ENCODE data around the gene PROM1.

PROM1 gene

GRCh38 chr4:16023776-16024408 lies 59.9 kb downstream of the PROM1 start:
- no peak for DNase-seq

- DNase-seq: no peak
Measured at GRCh38 chr4:16021804-16022560, 61.8 kb downstream of the PROM1 start.

DNA sequence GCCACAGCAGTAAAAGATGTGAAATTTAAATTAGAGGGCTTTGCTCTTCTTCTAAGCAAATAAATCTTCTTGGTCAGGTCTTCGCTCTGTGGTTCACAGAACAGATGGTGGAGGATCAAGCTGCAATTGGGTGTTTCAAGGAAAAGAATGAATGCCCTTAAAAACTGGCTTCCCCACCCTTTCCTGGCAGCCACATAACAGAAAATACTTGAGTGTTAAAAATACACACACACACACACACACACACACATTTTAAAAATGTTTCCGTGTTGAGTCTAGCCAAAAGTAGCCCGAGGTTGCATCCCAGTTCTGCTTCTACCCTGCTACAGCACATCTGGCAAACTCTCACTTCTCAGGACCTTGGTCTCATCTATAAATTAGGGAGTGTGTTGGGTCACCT lies 64.2 kb downstream of the PROM1 start:
- DNase-seq: no peak

GRCh38 chr4:16018841-16019240 lies 65.0 kb downstream of the PROM1 start:
- no peak for DNase-seq

DNA sequence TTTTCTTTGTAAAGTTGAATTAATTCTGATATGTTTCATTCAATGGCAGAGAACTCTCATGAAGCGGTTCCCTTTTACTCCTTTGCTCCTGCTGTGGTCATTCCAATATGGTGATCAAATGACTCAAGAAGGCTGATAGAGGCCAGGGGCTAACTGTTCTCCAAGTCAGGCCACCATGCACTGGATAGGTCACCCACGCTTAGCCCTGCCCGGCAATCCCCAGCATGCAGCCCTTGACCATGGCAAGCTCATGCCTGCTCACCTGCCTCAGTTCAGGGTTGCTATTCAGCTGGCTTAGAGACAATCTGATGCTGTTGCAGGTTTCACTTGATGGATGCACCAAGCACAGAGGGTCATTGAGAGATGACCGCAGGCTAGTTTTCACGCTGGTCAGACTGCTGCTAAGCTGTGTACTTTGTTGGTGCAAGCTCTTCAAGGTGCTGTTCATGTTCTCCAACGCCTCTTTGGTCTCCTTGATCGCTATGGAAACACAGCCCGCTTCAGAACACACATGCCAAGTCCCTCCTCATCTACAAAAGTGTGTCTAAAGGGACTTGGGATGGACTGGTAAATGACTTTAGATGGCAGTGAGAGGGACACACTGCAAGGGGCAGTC lies 65.7 kb downstream of the PROM1 start:
- no peak for DNase-seq

GRCh38 chr4:16016536-16016935 lies 67.3 kb downstream of the PROM1 start:
- DNase-seq: no peak

DNA sequence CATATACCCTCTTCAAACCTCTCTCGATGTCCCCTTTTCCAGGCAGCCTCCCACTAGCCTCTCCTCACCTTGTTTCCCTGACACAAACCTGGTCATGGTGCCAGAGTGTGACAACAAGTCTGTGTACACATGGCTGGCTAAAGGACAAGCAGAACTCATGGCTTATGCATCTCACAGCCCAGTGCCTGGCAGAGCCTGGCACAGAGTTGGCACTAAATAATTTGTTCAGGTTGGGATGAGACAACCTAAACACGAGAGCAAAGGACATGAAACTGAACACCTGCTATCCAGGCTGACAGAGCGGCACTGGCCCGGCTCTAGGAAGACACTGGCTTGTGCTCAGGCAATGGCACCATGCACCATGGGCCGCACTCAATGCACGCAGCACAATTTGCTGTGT lies 72.7 kb downstream of the PROM1 start:
- DNase-seq: no peak

DNA sequence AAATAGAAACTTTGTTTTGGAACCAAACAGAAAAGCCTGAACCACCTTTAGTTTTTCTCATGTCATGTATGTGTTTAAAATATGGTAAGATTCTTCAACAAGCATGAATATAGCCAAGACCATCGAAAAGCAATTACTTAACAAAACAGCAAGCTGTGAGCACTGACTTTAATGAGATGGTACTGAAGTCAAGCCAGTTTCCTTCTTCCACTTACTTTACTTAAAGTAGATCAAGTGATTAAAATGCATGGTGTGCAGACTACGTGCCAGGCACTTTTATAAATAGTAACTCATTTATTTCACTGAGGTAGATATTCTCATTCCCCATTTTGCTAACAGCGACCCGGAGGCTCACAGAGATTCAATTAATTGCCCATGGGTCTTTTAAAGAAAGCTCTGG lies 74.7 kb downstream of the PROM1 start:
- DNase-seq: no peak

DNA sequence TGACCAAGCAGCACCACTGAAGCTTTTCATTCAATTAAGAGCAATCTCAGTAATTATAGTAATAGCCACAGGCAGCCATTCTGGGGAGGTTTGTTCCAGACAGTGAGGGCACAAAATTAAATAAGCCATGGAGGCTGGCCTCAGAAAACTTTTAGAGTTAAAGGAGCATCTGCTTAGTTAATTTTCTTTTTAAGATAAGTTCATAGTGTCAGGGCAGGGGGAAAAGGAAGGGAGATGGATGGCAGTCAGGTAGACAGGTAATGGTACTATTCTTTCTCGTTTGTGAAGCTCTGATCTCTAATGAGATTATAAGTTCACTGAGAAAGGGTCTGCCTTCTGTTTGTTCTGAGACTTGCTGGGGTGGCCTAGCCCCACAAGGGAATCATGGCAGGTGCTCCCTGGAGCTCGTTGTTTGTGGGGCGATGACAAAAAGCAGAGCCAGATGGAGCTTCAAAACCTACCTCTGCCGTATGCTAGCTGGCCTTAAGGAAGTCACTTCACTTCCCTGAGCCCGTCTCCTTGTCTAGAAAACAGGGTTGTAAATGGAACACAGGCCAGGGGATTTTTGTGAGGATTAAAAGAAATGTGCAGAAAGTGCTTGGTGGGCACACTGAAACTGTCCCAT lies 76.2 kb downstream of the PROM1 start:
- DNase-seq: no peak

DNA sequence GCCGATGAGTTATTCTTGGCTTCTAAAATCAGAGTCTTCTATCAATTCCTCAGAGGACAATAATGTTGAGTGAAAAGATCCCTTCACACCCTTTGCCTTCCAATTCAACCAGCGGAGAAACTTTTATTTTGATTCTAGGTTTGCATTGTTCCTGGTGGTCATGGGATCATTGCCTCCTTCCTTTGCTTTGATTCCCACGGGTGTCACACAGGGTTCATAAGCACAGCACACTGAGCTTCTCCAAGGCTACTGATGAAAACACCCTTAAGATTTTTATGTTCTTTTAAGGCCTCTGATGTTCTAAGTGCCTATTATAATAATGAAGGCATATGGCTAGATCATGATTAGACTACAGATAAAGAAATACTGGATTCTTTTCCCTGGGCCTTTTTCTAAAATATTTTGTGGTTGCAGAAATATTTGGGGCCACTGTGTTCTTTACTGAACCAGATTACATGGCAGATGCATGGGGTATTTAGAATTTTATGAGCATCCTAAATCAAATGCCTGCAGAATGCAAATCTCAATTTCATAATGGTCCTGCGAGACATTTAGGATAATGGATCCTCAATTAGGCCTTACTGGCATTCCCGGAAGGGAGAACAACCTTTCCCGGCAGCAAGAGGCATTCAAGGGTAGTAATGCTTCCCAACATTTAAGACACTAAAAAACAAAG lies 76.9 kb downstream of the PROM1 start:
- DNase-seq: no peak

DNA sequence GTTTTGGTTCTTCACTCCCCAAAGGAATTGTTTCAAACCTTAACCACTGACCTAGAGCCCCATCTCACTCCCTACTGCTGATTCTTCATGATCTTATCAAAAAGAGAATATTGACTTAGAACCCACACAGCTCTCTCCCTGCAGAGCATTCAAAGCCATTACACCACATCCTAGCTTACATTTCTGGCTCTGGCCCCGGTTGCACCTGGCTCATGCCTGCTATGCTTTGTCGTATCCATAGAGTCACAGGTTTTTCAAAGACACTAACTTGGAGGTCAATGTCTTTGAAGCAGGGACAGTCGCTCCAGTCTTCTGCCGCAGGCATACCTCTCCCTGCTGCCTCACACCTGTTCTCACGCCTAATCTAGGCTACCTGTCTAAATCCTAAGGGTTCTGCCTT lies 78.1 kb downstream of the PROM1 start:
- no peak for DNase-seq

- DNase-seq: no peak
Measured at GRCh38 chr4:16001484-16001858, 82.4 kb downstream of the PROM1 start.

DNA sequence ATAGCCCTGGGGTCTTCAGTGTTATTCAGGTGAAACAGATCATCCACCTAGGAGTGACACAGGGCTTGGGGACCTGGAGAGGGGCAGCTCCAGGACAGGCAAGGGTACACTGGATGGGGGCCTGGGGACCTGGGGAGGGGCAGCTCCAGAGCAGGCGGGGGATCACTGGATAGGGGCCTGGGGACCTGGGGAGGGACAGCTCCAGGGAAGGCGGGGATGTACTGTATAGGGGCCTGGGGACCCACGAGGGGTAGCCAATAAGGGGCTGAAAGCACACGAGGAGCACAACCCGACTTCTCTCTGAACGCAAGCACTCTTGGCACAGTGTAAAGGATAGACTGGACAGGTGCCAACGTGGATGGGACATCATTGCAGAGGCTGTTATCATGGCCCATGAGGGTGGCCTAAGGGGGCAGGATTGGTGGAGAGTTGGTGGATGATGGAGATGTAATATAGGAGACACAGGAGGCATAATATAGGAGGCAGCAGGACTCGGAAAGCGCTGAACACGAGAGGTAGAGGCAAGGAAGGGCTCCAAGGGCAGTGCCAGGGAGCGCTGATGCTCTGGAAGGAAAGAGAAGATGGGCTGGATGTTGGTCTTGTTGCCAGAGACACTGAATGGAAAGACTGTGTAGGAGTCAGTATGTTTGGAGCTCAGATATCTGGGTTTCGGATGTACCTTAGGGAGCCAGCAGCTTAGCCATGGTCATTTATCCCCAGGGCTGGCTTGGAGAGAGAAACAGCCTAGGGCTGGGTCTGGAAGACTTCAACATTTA lies 82.9 kb downstream of the PROM1 start:
- DNase-seq: no peak

DNA sequence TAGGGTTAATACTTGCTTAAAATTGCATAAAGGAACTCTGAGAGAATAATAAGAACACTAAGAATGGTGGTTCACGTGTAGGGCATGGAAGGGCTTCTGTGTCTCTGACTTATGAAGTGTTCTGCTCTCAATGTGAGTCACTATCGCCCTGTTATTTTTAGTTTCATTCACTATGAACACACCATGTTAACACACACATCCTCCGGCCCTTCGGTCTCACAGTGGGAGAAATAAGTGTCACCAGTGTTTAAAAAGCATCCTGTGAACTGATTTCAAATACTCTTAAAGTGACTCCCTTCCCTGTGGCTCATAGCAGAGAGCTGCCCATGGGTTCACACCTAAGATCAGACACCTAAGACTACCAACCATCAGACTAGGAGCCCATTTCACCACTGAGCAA lies 87.0 kb downstream of the PROM1 start:
- DNase-seq: no peak

DNA sequence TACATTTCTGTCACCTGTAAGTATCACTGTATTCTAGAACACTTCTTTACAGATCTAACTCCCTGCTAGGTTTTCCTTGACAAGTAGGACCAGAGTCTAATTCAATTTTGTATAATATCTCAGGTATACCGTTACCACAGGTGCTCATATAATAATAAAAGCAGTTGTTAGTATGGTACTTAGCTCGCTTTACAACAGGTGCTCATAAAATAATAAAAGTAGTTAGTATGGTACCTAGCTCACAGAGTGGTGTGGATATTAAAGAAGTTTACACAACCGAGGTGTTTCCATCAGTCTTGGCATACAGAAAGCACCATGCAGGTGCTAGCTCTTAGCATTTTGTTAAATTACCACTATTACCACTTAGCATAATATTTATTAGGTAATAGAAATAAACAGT lies 88.0 kb downstream of the PROM1 start:
- no peak for DNase-seq

DNA sequence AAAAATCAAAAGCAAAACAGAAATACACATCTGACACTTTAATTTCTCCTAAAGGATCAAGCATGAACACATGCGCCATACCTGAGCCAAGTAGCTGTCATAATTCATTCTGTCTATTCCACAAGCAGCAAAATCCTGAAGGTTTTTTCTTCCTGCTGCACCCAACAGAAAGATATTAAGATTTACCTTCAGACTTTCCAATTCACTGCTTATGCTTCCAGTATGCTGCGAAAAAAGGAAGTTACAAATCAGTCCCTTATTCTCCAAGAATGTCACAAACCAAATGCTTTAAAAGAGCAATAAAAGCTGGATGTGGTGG lies 91.7 kb downstream of the PROM1 start:
- no peak for DNase-seq

DNA sequence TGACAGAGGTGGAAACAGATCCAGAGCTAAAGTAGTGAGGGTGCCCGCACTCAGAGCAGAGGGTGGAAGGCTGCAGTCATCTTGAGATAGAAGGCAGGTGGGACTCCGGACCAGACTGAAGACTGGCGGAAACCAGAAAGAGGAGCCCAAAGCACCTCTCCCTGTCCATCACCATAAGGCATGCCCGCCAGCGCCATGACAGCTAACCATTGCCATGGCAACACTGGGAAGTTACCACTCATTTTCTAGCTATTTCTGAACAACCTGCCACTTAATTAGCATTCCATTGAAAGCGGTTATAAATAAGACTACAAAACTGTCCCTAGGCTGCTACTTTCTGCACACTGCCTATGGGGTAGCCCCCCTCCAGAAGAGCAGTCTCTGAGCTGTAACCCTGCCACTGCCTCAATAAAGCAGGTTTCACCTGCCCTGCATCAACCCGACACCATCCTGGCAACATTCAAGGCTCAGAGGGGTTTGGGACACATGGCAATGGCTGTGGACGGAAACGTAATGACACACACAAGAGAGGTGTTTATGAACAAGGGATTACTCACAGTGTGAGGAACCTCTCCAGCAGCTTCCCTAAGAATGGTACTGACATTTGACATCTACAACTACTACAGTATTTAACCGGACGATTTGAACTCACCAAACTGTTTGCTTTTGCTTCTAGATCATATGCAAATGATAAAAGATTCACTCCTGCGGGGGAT lies 93.1 kb downstream of the PROM1 start:
- no peak for DNase-seq

DNA sequence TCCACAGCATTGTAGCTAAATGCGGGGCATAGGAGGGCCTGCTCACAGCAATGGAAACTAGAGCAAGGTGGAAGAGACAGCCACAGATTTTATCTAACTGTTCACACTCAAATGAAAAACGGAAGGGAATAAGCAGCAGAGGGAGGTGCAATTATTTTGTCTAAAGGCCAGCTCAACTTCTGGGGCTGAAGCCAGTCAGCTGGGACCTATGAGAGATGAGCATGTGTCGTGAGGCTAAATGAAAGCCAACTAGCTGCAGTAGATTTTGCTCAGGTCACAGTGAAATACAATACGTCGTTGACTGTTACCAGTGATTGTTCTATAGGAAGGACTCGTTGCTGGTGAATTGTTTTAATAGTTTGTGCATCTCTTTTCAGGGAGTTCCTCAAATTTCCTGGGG lies 94.4 kb downstream of the PROM1 start:
- DNase-seq: no peak

DNA sequence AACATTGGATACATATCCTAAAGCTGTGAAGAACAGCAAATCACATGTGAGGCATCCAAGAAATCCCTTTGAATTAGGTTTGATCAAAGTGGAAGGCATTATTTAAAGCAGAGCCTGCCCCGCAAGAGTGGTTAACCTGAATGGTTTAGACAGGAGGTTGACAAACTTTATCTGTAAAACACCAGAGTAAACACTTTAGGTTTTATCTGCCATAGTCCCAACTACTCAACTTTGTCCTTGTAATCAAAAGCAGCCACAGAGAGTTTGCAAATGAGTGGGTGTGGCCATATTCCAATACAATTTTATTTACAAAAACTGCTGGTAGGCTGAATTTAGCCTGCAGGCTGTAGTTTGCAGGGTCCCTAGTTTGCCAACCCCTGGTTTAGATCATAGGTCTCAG lies 95.6 kb downstream of the PROM1 start:
- DNase-seq: no peak

- no peak for DNase-seq
Measured at GRCh38 chr4:15986907-15987306, 96.9 kb downstream of the PROM1 start.

DNA sequence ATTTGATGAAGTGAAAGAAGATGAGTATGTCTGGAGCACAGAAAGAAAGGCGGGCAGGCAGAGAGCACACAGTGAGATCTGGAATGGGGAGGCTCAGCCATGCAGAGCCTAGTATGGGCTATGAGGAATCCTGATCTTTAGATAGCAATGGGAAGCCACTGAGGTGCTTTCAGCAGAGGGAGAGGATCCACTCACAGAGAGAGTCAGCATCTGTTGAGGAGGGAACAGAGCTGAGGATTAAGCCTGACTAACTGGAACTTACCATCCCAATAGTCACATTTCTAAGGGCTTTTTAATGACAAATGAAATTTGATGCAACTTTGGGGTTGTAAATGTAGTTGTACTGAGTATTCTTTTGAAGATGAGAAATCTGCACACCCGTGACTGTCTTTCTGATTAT lies 100.2 kb downstream of the PROM1 start:
- no peak for DNase-seq
